NK-92 (cell line): ENCODE results near the gene THTPA.
"Not testable (repeated sequence)": the region's sequence is repeated elsewhere in the genome, so short reads cannot be mapped to it uniquely, and the experiment has no call there.

Experiments used
- DNase-seq: peaks from one replicate; lab custom pipeline; 2025; ENCODE audit not compliant: unreplicated experiment; lab: John Stamatoyannopoulos, UW

THTPA gene

DNA sequence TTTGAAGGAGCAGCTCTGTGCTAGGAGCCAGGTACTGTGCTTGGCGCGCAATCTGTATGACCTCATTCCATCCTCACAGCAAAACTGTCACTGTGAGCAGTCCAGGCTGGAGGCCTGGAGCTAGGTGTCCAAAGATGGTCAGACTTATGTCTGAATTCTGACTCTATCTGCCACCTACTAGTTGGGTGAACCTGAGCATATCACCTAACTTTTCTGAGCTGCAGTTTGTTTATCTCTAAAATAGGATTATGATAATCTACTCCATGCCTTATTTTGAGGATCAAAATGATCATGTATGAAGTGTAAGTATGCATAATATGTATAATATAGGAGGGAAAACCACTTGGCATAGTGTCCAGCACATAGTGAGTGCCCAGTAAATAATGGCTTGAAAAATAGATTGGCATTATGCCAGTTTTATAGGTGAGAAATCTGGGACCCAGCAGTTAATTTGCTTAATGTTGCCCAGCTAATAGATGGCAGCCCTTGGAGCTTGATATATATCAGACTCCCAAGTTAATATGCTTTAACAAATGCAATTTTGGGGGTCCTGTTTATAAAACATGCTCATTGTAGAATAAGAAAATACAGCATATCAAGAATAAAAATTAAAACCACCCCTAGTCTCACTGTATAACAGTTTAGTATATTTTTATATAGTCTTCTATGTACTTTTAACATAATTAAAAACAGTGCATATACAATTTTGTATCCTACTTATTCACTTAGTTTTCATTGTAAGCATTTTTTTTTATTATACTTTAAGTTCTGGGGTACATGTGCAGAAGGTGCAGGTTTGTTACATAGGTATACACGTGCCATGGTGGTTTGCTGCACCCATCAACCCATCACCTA lies 27.1 kb downstream of the THTPA start:
- DNase-seq = no peak

DNA sequence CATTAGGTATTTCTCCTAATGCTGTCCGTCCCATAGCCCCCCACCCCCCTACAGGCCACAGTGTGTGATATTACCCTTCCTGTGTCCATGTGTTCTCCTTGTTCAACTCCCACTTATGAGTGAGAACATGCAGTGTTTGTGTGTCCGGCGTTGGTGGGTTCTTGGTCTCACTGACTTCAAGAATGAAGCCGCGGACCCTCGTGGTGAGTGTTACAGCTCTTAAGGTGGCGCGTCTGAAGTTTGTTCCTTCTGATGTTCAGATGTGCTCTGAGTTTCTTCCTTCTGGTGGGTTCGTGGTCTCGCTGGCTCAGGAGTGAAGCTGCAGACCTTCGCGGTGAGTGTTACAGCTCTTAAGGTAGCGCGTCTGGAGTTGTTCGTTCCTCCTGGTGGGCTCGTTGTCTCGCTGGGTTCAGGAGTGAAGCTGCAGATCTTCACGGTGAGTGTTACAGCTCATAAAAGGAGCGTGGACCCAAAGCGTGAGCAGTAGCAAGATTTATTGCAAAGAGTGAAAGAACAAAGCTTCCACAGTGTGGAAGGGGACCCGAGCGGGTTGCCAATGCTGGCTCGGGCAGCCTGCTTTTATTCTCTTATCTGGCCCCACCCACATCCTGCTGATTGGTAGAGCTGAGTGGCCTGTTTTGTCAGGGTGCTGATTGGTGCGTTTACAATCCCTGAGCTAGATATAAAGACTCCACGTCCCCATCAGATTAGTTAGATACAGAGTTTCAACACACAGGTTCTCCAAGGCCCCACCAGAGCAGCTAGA lies 27.9 kb downstream of the THTPA start:
- not testable (repeated sequence) for DNase-seq

DNA sequence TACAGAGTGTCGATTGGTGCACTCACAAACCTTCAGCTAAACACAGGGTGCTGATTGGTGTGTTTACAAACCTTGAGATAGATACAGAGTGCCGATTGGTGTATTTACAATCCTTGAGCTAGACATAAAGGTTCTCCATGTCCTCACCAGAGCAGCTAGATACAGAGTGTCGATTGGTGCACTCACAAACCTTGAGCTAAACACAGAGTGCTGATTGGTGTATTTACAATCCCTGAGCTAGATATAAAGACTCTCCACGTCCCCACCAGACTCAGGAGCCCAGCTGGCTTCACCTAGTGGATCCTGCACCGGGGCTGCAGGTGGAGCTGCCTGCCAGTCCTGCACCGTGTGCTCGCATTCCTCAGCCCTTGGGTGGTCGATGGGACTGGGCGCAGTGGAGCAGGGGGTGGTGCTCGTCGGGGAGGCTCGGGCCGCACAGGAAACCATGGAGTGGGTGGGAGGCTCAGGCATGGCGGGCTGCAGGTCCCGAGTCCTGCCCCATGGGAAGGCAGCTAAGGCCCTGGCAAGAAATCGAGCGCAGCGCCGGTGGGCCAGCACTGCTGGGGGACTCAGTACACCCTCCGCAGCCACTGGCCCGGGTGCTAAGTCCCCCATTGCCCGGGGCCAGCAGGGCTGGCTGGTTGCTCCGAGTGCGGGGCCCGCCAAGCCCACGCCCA lies 28.6 kb downstream of the THTPA start:
- DNase-seq = not testable (repeated sequence)

DNA sequence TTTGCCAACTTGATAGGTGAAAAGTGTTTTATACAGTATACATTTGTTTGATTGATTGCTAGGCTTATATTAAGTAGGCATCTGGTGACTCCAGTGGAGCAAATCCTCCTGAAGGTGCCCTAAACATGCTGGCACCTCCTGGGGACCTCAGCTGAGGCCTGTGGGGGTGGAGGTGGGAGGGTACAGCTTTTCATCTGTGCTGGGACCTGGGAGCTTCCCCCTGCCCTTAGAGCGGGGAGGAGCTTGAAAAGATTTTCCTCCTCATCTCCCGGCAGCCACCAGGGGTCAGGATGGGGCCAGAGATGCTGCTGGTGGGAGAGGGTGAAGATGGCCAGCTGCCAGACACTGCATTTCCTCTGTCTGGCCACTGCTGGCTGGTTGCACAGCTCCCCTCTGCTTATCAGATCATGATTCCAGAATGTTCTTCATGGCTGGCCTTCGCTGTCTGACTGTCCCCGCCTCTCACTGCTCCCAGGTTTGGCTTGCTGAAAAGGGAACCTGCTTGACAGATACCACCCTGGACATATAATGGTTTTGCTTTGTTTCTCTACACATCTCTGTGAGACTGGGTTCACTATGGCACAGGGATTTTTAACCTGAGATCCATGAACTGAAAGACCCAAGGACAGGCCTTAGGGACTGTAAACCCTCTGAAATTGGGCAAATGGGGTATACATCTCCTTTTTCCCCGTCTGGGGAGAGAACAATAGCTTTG lies 33.0 kb downstream of the THTPA start:
- peak; percentile 10 for DNase-seq

DNA sequence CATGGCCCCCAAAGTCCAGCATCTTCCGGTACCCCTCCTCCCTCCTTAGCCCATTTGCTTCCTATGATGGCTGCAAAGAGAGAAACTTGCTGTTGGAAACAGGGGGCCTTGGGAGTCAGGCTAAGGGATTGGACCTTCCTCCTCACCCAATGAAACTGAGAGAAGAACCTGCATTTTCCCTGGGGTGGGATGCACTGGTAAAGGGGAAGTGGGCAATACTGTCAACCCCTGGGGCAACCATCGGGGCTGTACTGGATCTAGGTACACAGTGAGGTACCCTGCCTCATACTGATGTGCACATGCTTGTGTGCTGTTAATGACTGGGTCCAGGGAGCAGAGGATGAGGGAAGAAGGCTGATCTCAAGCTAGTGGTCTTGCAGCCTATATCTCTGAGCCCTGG lies 33.5 kb downstream of the THTPA start:
- no peak for DNase-seq

DNA sequence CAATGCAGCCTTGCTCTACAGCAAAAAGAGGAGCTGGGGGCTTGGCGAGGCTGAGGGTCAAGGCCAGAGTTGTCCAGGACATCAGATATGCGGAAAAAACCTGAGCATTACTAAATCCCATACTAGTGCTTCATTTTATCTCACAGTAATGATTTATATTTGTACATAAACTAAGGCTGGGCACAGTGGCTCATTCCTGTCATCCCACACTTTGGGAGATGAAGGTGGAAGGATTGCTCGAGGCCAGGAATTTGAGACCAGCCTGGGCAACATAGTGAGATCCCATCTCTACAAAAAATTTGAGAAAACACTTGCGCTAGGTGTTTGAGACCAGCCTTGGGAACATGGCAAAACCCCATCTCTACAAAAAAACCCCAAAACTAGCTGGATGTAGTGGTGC lies 34.1 kb downstream of the THTPA start:
- no peak for DNase-seq

DNA sequence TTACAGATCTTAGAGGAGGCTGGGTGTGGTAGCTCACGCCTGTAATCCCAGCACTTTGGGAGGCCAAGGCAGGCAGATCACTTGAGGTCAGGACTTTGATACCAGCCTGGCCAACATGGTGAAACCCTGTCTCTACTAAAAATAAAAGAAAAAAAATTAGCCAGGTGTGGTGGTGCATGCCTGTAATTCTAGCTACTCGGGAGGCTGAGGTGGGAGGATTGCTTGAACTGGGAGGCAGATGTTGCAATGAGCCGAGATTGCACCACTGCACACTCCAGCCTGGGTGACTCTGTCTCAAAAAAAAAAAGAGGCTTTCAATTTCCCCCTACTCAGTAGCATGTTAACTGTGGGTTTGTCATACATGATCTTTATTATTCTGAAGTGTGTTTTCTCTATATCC lies 38.1 kb downstream of the THTPA start:
- DNase-seq = not testable (repeated sequence)

DNA sequence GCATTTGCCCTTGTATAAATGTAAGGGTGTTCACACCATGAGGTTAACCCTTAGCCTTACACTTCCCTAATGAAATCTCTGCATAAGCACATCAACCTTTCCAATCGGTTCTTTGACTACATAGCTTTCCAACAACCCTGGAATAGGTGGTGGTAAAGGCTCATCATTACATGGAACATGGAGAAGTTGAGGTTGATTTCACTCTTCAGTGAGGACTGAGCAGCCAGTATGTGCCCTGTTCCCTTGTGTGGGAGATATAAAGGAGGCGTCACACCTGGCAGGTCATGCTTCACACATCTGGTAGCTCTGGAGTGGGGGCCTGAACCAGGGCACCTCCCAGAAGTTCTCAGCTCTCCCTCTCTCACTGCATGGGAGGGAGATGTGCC lies 44.2 kb downstream of the THTPA start:
- no peak for DNase-seq

DNA sequence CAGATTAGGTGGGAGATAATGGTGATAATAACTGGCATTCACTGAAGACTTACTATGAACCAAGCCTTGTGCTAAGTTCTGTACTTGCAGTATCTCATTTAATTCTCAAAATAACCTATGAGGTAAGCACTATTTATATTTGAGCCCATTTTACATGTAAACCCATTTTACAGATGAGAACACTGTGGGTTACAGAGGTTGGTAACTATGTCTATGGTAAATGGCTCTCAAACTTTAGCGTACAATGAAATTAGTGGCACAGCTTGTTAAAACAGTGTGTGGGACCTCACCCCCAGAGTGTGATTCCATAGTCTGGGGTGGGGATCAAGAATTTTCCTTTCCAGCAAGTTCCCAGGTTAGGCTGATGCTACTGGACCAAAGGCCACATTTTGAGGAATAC lies 44.7 kb downstream of the THTPA start:
- DNase-seq = no peak

DNA sequence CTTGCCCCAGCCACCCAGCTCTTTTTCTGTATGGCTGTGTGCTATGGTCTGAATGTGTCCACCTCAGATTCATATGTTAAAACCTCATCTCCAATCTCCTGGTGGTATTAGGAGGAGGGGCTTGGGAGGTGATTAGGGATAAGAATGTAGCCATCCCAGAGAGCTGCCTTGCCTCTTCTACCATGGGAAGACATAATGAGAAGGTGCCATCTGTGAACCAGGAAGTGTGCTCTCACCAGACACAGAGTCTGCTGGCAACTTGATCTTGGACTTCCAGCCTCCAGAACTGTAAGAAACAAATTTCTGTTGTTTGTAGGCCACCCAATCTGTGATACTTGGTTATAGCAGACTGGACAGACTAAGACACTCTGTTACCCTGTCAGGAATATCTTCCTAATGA lies 45.4 kb downstream of the THTPA start:
- no peak for DNase-seq

DNA sequence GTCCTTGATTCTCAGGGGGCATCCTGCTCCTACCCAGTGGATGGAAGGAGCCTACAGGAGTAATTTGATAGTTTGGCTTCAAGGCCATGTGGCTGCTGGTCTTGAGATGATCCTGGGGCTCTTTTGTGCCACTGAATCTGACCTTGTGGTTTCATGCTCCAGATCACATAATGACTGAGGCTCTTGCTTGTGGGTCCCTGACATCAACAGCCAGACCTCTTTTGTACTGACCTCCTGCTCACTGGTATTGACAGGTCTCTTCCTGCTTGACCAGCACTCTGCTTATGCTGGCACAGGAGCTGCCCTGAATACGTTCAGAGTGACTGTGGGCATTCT lies 45.7 kb downstream of the THTPA start:
- DNase-seq = no peak

DNA sequence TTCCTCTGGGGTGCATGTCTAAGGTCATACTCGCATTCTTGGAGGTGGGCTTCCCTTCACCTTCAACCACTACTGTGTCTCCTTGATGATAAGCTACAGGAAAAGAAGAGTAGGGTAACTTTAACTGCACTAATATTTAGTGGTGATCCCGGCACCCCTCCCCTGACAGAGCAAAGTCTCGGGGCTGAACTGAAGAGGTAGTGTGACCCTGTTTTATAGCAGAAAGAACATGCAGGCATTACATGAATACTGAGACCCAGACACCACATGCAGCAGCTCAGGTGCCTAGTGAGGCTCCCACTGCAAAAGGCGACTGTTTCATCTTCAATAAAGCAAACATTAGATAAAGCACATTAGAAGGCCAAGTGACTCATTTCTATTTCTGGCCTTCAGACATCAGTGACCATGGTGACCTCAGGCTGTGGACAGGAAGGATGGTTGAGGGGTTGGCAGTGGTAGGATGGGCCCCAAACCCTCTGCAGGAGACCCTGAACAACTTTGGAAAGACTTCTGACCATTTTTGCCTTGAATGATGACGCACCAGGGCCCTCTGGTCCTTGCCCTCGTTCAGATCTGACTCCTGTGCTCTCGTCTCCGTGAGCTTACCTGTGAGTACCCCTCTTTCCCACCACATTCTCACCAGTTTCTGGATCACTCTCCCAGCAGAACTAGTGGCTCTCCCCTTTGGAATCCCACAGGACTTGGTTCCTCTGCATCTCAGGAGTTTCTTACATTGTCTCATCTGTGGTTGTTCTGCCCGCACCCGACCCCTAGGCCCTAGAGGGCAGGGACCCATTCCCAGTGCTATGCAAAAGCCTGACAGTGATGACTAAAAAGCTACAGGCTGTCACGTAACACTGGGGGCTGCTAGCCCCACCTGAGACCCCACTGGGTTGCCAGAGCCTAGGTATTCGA lies 46.4 kb downstream of the THTPA start:
- no peak for DNase-seq

DNA sequence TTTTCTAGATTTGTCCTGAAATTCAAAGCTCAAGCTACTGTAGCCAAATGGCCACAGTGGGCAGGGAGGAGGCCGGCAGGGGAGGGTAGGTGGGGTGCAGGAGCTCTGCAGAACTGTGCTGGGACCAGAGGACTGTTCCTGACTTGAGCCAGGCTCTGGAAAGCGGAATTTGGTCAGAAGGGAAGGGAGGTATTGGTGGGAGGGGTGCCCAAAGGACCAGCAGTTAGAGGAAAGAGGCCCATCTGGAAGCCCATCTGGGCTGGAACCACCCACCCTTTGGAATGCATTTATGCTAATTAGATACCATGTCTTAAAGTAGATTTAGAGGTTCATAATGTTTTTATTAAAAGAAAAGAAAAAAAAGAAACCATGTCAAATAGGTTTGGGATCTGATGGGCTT lies 47.0 kb downstream of the THTPA start:
- no peak for DNase-seq

DNA sequence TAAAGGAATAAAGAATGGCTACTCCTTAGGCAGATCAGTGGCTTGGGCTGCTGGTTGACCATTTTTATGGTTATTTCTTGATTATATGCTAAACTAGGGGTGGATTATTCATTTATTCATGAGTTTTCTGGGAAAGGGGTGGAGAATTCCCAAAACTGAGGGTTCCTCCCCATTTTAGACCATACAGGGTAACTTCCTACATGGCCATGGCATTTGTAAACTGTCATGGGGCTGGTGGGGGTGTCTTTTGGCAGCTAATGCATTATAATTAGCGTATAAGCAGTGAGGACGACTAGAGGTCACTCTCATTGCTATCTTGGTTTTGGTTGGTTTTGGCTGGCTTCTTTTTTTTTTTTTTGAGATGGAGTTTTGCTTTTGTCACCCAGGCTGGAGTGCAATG lies 48.1 kb downstream of the THTPA start:
- DNase-seq = no peak

DNA sequence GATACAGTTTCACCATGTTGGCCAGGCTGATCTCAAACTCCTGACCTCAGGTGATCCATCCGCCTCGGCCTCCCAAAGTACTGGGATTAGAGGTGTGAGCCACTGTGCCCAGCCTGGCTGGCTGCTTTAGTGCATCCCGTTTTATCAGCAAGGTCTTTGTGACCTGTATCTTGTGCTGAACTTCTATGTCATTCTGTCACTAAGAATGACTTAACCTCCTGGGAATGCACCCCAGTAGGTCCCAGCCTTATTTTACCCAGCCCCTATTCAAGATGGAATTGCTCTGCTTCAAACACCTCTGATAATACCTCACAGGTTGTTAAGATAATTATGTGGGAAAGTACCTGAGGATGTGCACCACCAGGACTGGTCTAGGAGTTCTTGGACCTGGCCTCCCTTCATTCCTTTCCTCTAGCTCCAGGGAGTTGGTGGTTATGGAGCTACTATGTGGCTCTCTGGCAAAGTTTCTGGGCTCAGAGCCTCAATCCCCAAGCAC lies 48.7 kb downstream of the THTPA start:
- no peak for DNase-seq

DNA sequence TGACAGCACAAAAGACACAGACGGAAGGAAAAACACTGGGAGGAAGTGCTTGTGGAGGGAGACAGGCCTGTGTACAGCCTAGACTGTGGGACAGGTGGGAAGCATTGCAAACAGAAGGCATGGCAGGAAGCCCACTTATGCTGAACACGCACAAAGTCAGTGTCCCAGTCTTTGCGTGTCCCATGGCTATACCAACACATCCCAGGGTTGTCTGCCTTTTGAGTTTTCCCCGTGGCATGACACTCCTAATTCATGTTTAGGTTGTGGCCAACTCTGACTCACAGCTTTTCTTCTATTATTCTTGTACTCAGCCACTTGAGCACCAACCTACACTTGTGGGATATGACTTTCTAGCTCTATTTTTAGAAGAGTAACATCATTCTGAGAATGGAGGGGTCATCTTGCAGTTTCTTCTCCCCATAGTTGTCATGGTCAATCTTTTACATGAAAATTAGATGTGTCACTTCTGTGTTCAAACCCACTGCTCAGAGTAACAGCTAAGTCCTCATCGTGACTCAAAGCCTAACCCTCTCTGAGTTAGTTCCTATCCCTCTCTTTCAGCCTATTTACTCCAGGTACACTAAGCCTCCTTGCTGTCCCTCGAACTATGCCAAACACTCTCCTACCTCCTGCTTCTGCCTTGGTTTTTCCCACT lies 50.0 kb downstream of the THTPA start:
- DNase-seq = no peak

DNA sequence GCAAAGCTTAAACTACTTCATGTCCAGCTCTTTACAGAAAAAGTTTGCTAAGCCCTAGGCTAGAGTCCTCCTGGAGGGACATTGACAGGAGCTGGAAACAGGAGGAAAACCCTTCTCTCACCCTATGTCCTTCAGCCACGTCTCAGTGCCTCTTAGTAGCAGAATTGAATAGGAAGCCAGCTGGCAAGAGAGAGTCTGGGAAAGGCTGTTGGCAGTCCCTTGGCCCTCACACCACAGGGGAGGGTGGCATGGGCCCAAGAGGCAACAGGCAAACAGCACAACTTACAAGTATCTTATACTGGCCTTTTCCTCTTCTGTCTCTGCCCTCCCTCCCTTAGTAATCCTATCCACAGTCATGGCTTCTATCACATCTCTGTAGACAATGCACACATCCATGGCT lies 52.4 kb downstream of the THTPA start:
- DNase-seq = no peak

DNA sequence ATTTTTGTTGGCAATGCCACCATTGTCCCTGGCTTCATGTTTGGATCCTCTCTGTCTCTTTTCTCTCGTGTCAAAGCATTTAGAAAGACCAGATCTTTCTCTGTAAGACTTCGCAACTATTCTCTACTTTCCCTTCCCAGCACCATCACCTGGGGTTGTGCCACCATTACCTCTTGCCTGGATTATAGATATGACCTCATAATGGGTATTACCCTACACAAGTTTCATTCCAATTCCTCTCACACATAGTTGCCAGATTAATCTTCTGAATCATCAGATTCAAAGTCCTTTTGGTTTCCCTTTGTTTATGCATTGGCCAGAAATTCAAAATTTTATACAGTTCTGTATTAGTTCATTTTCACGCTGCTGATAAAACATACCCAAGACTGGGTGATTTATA lies 52.9 kb downstream of the THTPA start:
- no peak for DNase-seq

DNA sequence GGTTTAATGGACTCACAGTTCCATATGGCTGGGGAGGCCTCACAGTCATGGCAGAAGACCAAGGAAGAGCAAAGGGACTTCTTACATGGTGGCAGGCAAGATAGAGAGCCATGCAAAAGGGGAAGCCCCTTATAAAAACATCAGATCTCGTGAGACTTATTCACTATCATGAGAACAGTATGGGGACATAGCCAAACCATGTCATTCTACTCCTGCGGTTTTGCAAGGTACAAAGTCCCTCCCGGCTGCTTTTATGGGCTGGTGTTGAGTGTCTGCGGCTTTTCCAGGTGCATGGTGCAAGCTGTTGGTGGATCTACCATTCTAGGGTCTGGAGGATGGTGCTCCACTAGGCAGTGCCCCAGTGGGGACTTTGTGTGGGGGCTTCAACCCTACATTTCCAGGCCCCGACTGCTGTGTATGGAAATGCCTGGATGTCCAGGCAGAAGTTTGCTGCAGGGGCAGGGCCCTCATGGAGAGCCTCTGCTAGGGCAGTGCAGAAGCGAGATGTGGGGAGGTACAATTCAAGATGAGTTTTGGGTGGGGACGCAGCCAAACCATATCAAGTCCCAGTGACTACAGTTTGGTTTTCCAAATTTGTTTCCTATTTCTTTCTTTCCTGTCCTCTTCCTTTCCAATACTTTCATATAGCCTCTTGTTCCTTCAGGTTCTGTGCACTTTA lies 53.5 kb downstream of the THTPA start:
- not testable (repeated sequence) for DNase-seq
